HG02759 (cell line): ENCODE data around the gene MYO1D.
A peak's percentile ranks its signal among the peaks of the same experiment; 100 is the strongest.

Experiments used
- ATAC-seq: cut with Tn5 transposase; IDR thresholded peaks from one replicate; pipeline ENCODE4 v1.9.1; 2021; ENCODE audit warnings: mild to moderate bottlenecking, moderate library complexity; ENCODE audit not compliant: unreplicated experiment

The MYO1D gene

GRCh38 chr17:32445497-32445896 lies 431.4 kb downstream of the MYO1D start:
- ATAC-seq = no peak

DNA sequence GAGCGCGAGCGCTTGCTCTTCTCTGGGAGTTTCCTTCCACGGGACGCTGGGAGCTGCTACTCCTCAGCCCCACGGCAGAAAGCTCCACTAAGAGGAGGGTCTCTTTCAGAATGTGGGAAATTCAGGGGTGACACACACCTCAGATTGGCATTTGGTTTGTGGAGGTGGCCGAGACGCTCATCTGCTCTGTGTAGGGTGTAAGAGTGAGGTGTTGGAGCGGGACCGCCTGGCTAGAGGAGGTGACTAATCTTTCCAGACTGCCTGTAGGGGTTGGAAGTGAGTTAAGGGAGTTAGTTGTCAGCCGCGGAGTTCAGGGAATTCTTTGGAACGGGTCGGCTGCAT lies 431.9 kb downstream of the MYO1D start:
- ATAC-seq = no peak

GRCh38 chr17:32444301-32445073 lies 432.4 kb downstream of the MYO1D start, which contains the start of gene PSMD11:
PSMD11 (plus strand) TSS chr17:32444510; CDS start chr17:32444524, 14 bp downstream.
- ATAC-seq = peak; percentile 97

DNA sequence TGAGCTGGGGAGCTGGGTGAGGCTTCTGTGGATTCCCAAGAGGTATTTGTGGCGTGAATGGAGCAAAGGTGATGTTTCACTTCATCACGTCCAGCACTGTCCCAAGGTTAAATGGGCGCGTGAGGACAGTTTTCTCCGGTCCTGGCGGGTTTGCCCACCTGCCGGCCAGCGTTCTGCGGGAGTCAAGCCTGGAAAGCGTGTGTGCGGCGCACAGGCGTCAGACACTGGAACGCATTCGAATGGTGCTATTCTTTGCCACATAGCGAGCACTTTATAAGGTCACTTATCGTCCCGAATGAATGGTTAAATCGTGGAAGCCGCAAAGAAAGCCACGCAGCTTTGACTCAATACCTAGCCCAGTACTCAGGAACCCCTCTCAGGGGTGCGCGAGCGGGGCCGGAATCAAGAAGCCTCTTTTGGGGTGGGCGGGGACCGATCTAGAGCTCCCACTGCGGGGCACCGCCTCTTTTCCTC lies 433.1 kb downstream of the MYO1D start:
- ATAC-seq = no peak
